KOPT-K1 (cell line): Measurements from ENCODE around the gene DOCK3.
"Not testable (repeated sequence)": the region's sequence is repeated elsewhere in the genome, so short reads cannot be mapped to it uniquely, and the experiment has no call there.

ENCODE experiments used
- H3K27ac ChIP-seq: fragments of 200-600 bp; sonication (generic); 2 replicates; pipeline ENCODE4 v1.5.1; 2016; ENCODE audit warnings: antibody characterized with exemption, mild to moderate bottlenecking, low read depth, low read length; ENCODE audit not compliant: poor library complexity, severe bottlenecking
- H3K36me3 ChIP-seq: fragments of 200-600 bp; sonication (generic); 2 replicates; pipeline ENCODE4 v1.5.1; 2017; ENCODE audit warnings: antibody characterized with exemption, mild to moderate bottlenecking, low read length, moderate library complexity; ENCODE audit not compliant: insufficient read depth
- H3K9me3 ChIP-seq: fragments of 200-600 bp; sonication (generic); 2 replicates; pipeline ENCODE4 v1.5.1; 2017; ENCODE audit warnings: antibody characterized with exemption, low read length, mild to moderate bottlenecking; ENCODE audit not compliant: insufficient read depth, poor library complexity, severe bottlenecking

The DOCK3 gene

DNA sequence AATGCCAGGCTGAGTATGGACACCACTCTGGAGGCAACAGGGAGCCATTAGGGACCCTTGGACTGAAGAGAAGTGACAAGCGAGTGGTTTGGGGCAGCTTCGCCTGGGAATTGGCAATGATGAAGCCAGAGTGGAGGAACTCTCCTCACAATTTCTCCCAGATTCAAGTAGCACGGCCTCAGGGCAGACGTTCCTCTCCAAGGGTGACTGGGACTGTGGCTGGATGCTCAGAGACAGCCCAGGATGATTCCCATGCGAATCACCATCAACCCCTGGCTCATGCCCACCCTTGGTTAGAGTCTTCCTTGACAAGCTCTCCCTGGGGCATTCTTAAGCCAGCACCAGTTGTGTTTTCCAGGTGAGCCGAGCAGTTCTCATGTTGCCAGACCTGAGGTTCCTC lies 16.3 kb upstream of the DOCK3 start:
- H3K9me3 ChIP-seq, result no peaks in the 10 kb centered on the region
- H3K36me3 ChIP-seq, result no peaks in the 10 kb centered on the region
- no peak overlapping the region for H3K27ac ChIP-seq

DNA sequence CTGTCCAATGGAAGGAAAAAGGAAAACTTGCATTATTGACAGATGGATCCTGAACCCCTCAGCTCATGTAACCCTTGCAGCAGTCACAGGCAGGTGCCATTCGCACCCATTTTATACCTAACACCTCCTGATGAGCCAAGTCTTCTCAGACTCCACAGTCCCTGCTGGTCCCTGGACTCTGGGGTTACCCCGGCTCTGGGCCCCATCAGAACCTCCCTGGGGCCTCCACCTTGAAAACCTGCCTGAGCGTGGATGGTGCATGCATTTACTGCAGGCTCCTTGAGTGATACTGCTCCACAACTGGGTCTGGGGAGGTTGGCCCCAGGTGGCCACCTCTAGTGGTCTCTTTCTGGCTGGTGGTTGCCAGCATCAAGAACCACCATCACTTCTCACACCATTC lies 15.9 kb upstream of the DOCK3 start:
- Histone ChIP-seq H3K36me3 (no peaks in the 10 kb centered on the region), H3K9me3 (no peaks in the 10 kb centered on the region), H3K27ac (no peak overlapping the region)

GRCh38 chr3:50660386-50660785 lies 14.3 kb upstream of the DOCK3 start:
- no peaks in the 10 kb centered on the region for H3K9me3 ChIP-seq
- H3K27ac ChIP-seq, result no peak overlapping the region
- H3K36me3 ChIP-seq, result no peaks in the 10 kb centered on the region

DNA sequence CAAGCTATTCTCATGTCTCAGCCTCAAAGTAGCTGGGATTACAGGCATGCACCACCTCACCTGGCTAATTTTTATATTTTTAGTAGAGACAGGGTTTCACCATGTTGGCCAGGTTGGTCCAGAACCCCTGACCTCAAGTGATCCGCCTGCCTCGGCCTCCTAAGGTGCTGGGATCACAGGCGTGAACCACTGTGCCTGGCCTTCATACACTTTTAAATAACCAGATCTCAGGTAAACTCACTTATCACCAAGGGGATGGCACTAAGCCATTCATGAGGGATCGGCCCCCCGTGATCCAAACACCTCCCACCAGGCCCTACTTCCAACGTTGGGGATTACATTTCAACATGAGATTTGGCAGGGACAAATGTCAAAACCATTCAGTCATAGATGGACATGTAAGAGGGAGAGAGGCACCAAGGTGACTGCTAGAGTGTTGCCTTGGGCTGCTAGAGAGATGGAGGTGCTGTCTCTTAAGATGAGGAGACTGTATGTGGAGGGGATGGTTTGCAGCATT lies 13.3 kb upstream of the DOCK3 start:
- no peak overlapping the region for H3K27ac ChIP-seq
- H3K9me3 ChIP-seq, result no peaks in the 10 kb centered on the region
- H3K36me3 ChIP-seq, result no peaks in the 10 kb centered on the region

DNA sequence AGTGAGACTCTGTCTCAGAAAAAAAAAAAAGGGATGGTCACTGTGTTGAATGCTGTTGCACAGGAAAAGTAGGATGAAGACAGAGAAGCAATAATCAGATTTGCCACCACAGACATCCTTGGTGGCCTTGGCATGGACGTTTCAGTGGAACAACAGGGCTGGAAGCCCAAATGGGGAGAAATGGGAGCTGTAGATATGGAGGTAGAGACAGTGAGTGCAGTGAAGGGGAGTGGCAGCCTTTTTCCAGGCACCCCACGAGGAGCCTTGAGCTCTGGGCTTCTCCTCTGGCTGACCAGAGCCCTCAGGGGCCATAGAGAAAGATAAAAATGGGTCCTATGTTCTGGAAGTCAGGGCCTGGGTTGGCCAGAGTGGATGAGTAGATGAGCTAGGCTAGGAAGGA lies 12.3 kb upstream of the DOCK3 start:
- Histone ChIP-seq H3K36me3 (no peaks in the 10 kb centered on the region), H3K27ac (no peak overlapping the region), H3K9me3 (no peaks in the 10 kb centered on the region)

DNA sequence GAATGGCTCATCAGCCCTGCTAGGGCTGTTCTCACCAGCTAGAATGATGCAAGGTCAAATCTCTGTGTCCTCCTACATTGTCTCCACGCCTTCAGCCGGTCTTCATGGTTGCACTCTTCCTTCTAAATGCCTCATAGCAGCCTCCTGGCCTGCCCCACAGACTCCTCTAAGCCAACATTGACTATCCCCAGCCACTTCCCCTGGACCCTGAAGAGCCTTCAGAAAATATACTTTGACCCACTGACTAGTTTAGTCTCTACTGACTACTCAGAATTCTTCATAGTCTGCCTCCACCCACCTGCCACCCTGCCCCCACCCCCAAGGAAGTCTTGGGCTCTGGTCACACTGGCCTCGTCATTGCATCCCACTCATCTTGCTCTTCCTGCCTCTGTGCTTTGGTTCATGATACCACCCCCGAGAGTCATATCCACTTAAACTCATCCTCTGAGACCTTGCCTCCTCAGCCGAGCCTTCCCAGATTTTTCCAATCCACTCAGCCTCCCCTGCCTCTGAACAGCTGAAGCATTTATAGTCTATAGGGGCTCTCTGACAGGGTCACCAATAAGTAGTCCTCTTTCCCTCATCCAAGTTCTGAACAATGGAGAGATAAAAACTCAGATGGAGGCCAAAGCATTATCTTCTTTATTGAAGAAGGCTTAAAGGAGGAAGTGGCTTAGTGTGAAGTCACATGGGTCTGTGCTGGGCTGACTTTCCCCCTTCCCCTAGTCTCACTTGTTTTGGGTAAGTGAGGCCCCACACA lies 9.5 kb upstream of the DOCK3 start:
- H3K27ac ChIP-seq, result no peak overlapping the region
- H3K9me3 ChIP-seq, result no peaks in the 10 kb centered on the region
- no peaks in the 10 kb centered on the region for H3K36me3 ChIP-seq

DNA sequence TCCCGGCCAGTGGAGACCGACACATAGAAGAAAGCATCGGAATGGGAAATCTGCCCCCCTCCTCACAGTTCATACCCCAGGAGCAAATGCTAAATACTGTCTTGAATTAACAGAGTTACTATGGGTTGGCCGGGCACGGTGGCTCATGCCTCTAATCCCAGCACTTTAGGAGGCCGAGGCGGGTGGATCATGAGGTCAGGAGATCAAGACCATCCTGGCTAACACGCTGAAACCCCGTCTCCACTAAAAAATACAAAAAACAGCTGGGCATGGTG lies 8.9 kb upstream of the DOCK3 start:
- not testable (repeated sequence) for H3K27ac ChIP-seq, H3K9me3 ChIP-seq, H3K36me3 ChIP-seq

GRCh38 chr3:50666837-50667236 lies 7.9 kb upstream of the DOCK3 start:
- H3K36me3 ChIP-seq, result no peaks in the 10 kb centered on the region
- H3K9me3 ChIP-seq, result no peaks in the 10 kb centered on the region
- no peak overlapping the region for H3K27ac ChIP-seq

GRCh38 chr3:50671331-50671730 lies 3.4 kb upstream of the DOCK3 start:
- no peaks in the 10 kb centered on the region for H3K9me3 ChIP-seq
- no peaks in the 10 kb centered on the region for H3K36me3 ChIP-seq
- no peak overlapping the region for H3K27ac ChIP-seq

DNA sequence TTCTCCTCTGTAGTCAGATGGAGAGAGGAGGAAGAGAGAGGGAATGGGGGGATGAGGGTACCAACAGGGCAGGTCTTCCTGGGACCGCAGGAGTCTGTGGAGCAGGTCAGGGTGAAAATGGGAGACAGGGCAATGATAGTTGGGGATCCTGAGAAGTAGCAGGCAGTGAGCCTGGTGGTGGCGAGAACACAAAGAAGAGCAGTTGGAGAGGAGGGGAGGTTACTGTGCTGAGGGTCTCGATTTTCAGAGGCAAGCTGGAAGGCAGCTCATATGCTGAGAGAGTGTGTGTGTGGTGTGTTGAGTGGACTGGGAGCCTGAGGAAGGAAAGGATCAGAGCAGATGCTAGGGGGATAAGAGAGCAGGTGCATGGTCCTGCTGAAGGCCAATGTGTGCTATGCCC lies 2.1 kb upstream of the DOCK3 start:
- no peaks in the 10 kb centered on the region for H3K9me3 ChIP-seq
- no peak overlapping the region for H3K27ac ChIP-seq
- no peaks in the 10 kb centered on the region for H3K36me3 ChIP-seq

DNA sequence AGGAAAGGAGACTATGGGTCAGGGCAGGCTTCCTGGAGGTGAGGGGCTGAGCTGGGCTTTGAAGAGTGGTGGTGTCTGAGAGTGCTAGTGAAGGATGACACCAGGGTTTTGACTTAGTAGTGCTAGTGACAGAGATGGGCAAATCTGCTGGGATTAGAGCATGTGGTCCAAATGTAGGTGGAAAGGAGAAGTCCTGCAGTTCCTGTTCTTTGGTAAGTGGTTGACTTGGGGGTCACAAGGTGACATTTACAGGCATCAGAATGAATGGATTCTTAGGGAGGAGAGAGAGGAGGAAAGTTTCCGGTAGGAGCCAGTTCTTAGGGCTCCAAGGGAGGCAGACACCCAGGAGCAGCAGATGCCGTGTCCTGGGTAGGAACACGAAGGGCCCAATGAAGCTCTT lies 796 bp upstream of the DOCK3 start:
- Histone ChIP-seq H3K9me3 (no peaks in the 10 kb centered on the region), H3K36me3 (no peaks in the 10 kb centered on the region), H3K27ac (no peak overlapping the region)

DNA sequence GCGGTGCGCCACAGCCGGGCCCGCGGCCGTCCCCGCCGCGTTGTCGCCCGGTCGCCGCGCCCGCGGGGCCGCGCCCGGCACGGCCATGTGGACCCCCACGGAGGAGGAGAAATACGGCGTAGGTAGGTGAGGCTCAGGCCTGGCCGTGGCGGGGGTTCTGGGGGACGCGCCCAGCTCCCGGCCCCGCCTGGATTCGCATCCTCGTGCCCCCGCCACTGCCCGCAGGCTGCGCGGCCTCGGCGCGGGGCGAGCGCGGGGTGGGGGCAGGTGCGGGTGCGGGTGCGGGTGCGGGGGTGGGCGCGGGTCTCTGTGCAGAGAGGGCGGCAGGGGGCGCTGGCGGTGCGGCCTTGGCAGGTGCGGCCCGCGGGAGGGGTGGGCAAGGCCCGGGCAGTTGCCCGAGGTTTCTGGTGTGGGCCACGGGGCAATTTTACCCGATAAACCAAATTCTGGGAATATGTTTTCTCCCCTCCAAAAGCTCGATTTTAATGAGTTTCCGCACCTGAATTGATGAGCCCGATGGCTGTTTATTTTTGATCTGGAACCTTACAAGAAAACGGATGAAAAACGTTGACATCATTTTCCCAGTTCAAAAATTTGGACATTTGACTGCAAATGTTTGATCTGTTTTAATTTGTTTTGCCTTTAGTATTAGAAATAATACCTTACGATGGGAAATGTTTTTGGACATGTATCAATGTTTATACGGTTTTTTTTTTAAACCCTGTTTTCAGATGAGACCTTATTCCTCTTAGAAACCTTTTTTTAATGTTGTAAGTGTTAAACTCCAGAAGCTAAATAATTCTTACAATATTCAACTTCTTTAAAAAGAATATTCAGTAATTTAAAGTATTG lies 678 bp downstream of the DOCK3 start:
- Histone ChIP-seq H3K36me3 (no peaks in the 10 kb centered on the region), H3K9me3 (no peaks in the 10 kb centered on the region), H3K27ac (no peak overlapping the region)

GRCh38 chr3:50676031-50676705 lies 1.4 kb downstream of the DOCK3 start:
- no peaks in the 10 kb centered on the region for H3K9me3 ChIP-seq
- no peaks in the 10 kb centered on the region for H3K36me3 ChIP-seq
- no peak overlapping the region for H3K27ac ChIP-seq

DNA sequence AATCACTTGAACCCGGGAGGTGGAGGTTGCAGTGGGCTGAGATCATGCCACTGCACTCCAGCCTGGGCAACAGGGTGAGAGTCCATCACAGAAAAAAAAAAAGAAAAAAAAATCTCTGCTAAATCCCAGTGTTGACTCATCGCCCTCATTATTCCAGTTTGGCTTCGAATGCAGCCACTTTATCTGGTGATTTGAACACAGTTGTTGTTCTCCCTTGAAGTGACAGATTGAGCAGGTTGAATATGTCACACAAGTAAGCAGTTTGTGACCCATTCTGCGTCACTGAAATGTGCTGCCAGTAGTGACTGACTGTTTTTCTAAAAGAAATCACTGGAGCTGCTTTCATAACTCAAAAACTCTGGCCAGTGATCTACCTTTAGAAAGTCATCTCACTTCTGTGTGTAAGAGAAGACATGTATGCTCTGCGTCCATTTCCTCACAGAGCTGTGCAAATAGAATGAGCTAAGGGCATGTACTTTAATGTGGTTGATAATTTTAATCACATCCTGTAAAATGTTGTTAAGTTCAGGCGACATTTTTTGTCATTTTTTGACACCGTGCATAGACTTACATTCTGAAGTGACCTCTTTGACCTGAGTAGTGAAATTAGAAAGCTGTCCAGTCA lies 12.5 kb downstream of the DOCK3 start:
- Histone ChIP-seq H3K36me3 (no peaks in the 10 kb centered on the region), H3K9me3 (no peaks in the 10 kb centered on the region), H3K27ac (no peak overlapping the region)

DNA sequence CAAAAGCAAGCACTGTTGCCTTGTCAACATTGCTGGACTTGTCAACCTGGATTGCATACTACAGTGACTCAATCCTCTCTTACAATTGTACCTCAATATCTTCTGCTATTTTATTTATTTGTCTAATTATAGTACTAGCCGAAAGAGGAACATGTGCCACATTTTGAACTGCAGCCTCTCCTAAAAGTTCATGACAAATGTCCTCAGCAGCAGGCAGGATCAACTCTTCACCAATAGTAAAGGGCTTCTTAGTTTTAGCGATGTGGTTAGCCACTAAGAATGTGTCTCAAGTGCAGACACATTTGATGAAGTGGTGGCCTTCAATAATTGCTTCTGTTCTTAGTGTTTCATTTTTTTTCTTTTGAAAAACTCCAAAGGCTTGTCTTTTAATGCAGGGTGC lies 13.2 kb downstream of the DOCK3 start:
- Histone ChIP-seq H3K27ac (no peak overlapping the region), H3K9me3 (peaks cover 5% of the 10 kb centered on the region), H3K36me3 (no peaks in the 10 kb centered on the region)
